GM12892 (cell line): ENCODE results near the gene NRTN.

ENCODE experiments used
- DNase-seq: peaks from one replicate; pipeline ENCODE4 v3.0.0; 2011; ENCODE audit not compliant: insufficient read length
- FAIRE-seq: peaks from 2 replicates; lab custom pipeline; 2011; peaks lifted over from hg19 to GRCh38; lab: Jason Lieb, UNC
- POLR2A ChIP-seq: IDR thresholded peaks from 2 replicates; pipeline ENCODE4 v1.6.1; 2011; ENCODE audit warnings: low read depth, low read length, control low read depth
- POLR2AphosphoS5 ChIP-seq: IDR thresholded peaks from 2 replicates; pipeline ENCODE4 v1.6.1; 2011; ENCODE audit warnings: low read depth, low read length, control low read depth
- TAF1 ChIP-seq: IDR thresholded peaks from 2 replicates; pipeline ENCODE4 v1.6.1; 2011; ENCODE audit warnings: low read depth, mild to moderate bottlenecking, control low read depth, low read length, borderline replicate concordance

The NRTN gene

GRCh38 chr19:5806133-5806489 is 1.2 kb downstream of the NRTN start:
- DNase-seq, result no peak
- no peak for FAIRE-seq
- no peak for TF ChIP-seq POLR2AphosphoS5
- TF ChIP-seq TAF1, result no peak
- TF ChIP-seq POLR2A, result no peak

GRCh38 chr19:5806905-5807304 is 2.0 kb downstream of the NRTN start:
- DNase-seq, result no peak
- FAIRE-seq, result no peak
- TF ChIP-seq POLR2A, result no peak
- no peak for TF ChIP-seq POLR2AphosphoS5
- no peak for TF ChIP-seq TAF1

GRCh38 chr19:5808120-5808816 is 3.4 kb downstream of the NRTN start:
- DNase-seq, result no peak
- no peak for TF ChIP-seq POLR2AphosphoS5
- no peak for TF ChIP-seq TAF1
- no peak for TF ChIP-seq POLR2A
- no peak for FAIRE-seq

GRCh38 chr19:5809053-5809452 is 4.2 kb downstream of the NRTN start:
- TF ChIP-seq TAF1 (no peak), POLR2A (no peak)
- FAIRE-seq (no peak), DNase-seq (no peak)

GRCh38 chr19:5809469-5809868 is 4.6 kb downstream of the NRTN start:
- FAIRE-seq, result no peak
- DNase-seq, result no peak
- TF ChIP-seq POLR2AphosphoS5, result no peak
- no peak for TF ChIP-seq TAF1
- no peak for TF ChIP-seq POLR2A

GRCh38 chr19:5811117-5811516 is 6.2 kb downstream of the NRTN start:
- DNase-seq, result no peak
- no peak for FAIRE-seq
- no peak for TF ChIP-seq POLR2A

- FAIRE-seq (no peak), DNase-seq (no peak)
- TF ChIP-seq POLR2AphosphoS5, result no peak
- no peak for TF ChIP-seq TAF1
- no peak for TF ChIP-seq POLR2A
Measured at GRCh38 chr19:5814123-5814851, 9.4 kb downstream of the NRTN start.

GRCh38 chr19:5814852-5815246 is 10.0 kb downstream of the NRTN start:
- TF ChIP-seq POLR2A (no peak), POLR2AphosphoS5 (no peak), TAF1 (no peak)
- DNase-seq, result no peak
- FAIRE-seq, result no peak

GRCh38 chr19:5817218-5817617 is 12.4 kb downstream of the NRTN start:
- no peak for DNase-seq
- no peak for TF ChIP-seq POLR2AphosphoS5
- TF ChIP-seq TAF1, result no peak
- no peak for TF ChIP-seq POLR2A
- no peak for FAIRE-seq

- DNase-seq, result no peak
- no peak for TF ChIP-seq TAF1
- TF ChIP-seq POLR2A, result no peak
- no peak for TF ChIP-seq POLR2AphosphoS5
Measured at GRCh38 chr19:5818594-5818993, 13.7 kb downstream of the NRTN start.

GRCh38 chr19:5820785-5821184 is 15.9 kb downstream of the NRTN start:
- no peak for FAIRE-seq
- no peak for DNase-seq
- no peak for TF ChIP-seq TAF1
- TF ChIP-seq POLR2AphosphoS5, result no peak
- no peak for TF ChIP-seq POLR2A

More at GRCh38 chr19:5818594-5818993, 13.7 kb downstream of the NRTN start:
- FAIRE-seq, result no peak

GRCh38 chr19:5821521-5822180 is 16.8 kb downstream of the NRTN start:
- DNase-seq, result no peak
- no peak for FAIRE-seq
- TF ChIP-seq POLR2A (no peak), TAF1 (no peak), POLR2AphosphoS5 (no peak)
